ENCODE data around the gene CROCC2.

Gene CROCC2

DNA sequence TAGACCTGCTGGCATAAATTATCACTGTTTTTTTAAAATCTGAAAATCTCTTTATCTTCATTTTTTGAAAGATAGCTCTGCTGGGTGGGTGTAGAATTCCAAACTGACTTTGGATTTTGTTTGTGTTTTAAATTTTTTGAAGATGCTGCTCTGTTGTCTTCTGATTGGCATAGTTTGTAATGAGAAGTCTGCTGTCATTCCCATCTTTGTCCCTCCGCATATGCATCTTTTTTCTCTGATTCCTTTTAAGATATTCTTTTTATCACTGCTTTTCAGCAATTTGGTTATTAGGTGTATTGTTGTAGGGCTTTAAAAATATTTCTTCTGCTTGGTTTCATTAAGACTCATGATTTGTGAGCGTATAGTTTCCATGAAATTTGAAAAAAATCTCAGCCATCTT lies 99.4 kb downstream of the CROCC2 start:
- H3K4me1 ChIP-seq (ENCODE audit: control insufficient read depth, insufficient read depth, low read length, poor library complexity, severe bottlenecking) = peaks cover 16% of the 10 kb centered on the region
- H3K36me3 ChIP-seq (ENCODE audit: control insufficient read depth, insufficient read depth, low read length) = no peaks in the 10 kb centered on the region
- no peak for DNase-seq
- H3K27ac ChIP-seq (ENCODE audit: insufficient read depth, low read length, poor library complexity, severe bottlenecking) = no peak overlapping the region
- peaks cover 5% of the 10 kb centered on the region for H3K9me3 ChIP-seq (ENCODE audit: control insufficient read depth, low read length)
- H3K27me3 ChIP-seq (replicated peaks; ENCODE audit: control insufficient read depth, insufficient read depth, low read length, poor library complexity, severe bottlenecking) = no peaks in the 10 kb centered on the region
- H3K4me3 ChIP-seq (ENCODE audit: insufficient read depth, low read depth, low read length, poor library complexity, severe bottlenecking) = no peak overlapping the region

DNA sequence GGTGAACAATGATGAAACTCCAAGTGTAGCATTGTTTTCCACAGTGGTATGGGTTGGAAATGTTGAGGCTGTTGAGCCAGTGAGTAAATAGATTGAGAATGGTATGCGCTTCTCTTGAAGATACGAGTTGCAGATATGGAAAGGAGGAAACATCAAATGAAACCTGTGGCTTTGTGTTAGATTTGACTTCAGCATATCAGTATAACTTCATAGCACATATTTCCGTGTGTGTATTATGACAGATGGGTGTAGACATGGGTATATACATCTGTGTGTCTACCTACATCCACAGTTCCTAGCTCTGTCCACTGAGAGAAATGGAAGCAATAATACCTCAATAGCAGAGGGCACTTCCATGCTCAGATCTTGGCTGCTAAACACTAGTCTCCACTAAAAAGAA lies 100.3 kb downstream of the CROCC2 start:
- H3K27me3 ChIP-seq (replicated peaks; ENCODE audit: control insufficient read depth, insufficient read depth, low read length, poor library complexity, severe bottlenecking) = no peaks in the 10 kb centered on the region
- peaks cover 16% of the 10 kb centered on the region for H3K4me1 ChIP-seq (ENCODE audit: control insufficient read depth, insufficient read depth, low read length, poor library complexity, severe bottlenecking)
- H3K9me3 ChIP-seq (ENCODE audit: control insufficient read depth, low read length) = peaks cover 5% of the 10 kb centered on the region
- no peak for DNase-seq
- H3K36me3 ChIP-seq (ENCODE audit: control insufficient read depth, insufficient read depth, low read length) = no peaks in the 10 kb centered on the region
- no peak overlapping the region for H3K27ac ChIP-seq (ENCODE audit: insufficient read depth, low read length, poor library complexity, severe bottlenecking)
- H3K4me3 ChIP-seq (ENCODE audit: insufficient read depth, low read depth, low read length, poor library complexity, severe bottlenecking) = no peak overlapping the region

DNA sequence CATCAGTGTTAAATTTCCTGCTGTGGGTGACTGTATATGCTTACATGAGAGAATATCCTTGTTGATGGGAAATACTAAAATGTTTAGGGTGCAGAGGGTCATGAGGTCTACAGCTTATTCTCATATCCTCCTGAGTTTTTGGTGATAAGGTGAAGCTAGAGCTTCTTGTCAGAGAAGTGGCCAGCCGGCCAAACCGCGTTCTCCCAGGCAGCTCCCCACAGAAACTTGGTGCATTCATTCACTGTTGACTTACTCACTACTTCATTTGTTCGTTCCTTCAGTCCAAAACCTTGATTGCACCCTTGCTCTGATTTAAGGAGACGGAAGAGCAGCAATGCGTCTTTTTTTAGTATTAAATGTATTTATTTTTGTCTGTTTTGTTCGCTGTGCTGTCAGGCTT lies 101.0 kb downstream of the CROCC2 start:
- no peak for DNase-seq
- peaks cover 16% of the 10 kb centered on the region for H3K4me1 ChIP-seq (ENCODE audit: control insufficient read depth, insufficient read depth, low read length, poor library complexity, severe bottlenecking)
- H3K9me3 ChIP-seq (ENCODE audit: control insufficient read depth, low read length) = peaks cover 5% of the 10 kb centered on the region
- H3K27me3 ChIP-seq (replicated peaks; ENCODE audit: control insufficient read depth, insufficient read depth, low read length, poor library complexity, severe bottlenecking) = no peaks in the 10 kb centered on the region
- H3K36me3 ChIP-seq (ENCODE audit: control insufficient read depth, insufficient read depth, low read length) = no peaks in the 10 kb centered on the region
- H3K4me3 ChIP-seq (ENCODE audit: insufficient read depth, low read depth, low read length, poor library complexity, severe bottlenecking) = no peak overlapping the region
- no peak overlapping the region for H3K27ac ChIP-seq (ENCODE audit: insufficient read depth, low read length, poor library complexity, severe bottlenecking)

DNA sequence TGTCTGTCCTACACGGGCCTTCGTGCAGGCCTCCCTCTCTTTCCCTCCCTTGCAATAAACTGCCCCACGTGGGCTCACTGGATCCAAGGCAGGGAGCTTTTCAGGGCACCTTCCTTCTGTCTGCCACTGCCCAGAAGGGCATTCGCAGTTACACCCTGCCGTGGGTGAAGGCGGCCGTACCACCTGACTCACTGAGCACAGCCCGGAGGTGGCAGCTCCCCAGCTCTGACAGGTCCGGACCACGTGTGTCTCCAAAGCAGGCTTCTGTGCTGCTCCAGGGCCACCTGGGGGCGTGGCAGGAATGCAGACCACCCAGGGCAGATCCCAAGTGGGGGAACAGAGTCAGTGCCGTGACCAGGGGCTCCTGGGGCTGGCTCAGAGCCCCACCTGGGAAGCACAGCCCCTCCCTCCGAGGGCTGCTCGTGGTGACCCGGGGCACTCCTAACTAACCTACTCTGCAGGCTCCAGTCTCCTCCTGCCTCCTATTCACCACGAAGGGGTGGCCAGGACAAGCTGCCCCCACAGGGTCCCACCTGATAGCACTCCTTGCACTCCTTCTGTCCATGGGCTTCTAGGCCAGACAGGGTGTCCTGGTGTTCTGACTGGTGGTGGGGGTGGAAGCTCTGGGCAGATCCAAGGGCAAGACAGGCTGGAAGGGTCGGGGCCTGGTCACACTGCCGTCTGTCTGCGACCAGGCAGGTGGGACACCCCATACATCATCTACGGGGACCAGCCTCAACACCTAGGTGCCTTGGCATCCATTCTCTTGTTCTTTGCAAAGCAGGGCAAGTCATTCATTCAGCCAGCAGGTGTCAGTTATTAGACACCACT lies 102.0 kb downstream of the CROCC2 start:
- H3K36me3 ChIP-seq (ENCODE audit: control insufficient read depth, insufficient read depth, low read length) = no peaks in the 10 kb centered on the region
- H3K4me1 ChIP-seq (ENCODE audit: control insufficient read depth, insufficient read depth, low read length, poor library complexity, severe bottlenecking) = peaks cover 16% of the 10 kb centered on the region
- DNase-seq = no peak
- peaks cover 4% of the 10 kb centered on the region for H3K9me3 ChIP-seq (ENCODE audit: control insufficient read depth, low read length)
- H3K27ac ChIP-seq (ENCODE audit: insufficient read depth, low read length, poor library complexity, severe bottlenecking) = no peak overlapping the region
- H3K4me3 ChIP-seq (ENCODE audit: insufficient read depth, low read depth, low read length, poor library complexity, severe bottlenecking) = no peak overlapping the region
- H3K27me3 ChIP-seq (replicated peaks; ENCODE audit: control insufficient read depth, insufficient read depth, low read length, poor library complexity, severe bottlenecking) = no peaks in the 10 kb centered on the region

DNA sequence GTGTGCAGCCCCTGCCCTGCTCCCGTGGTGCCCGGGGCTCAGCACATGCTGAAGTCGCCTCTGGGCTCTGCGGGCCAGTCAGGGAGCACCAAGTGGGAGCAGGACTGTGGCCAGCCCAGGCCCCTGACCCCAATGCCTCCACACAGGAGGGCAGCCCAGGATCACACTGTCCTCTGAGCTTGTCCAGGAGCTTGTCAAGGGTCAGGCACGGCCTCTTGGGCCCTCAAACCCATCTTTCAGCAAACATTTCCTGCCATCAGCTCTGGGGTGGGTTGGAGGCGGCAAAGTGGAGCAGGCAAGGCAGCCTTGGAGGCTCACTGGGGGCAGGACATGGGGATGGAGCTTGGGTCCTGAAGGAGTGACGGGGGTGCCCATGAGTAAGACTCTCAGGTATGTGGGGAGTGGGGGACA lies 102.6 kb downstream of the CROCC2 start:
- Histone ChIP-seq H3K4me1 (ENCODE audit: control insufficient read depth, insufficient read depth, low read length, poor library complexity, severe bottlenecking) (peaks cover 16% of the 10 kb centered on the region), H3K27ac (ENCODE audit: insufficient read depth, low read length, poor library complexity, severe bottlenecking) (no peak overlapping the region), H3K36me3 (ENCODE audit: control insufficient read depth, insufficient read depth, low read length) (no peaks in the 10 kb centered on the region), H3K4me3 (ENCODE audit: insufficient read depth, low read depth, low read length, poor library complexity, severe bottlenecking) (no peak overlapping the region), H3K27me3 (replicated peaks; ENCODE audit: control insufficient read depth, insufficient read depth, low read length, poor library complexity, severe bottlenecking) (no peaks in the 10 kb centered on the region), H3K9me3 (ENCODE audit: control insufficient read depth, low read length) (no peaks in the 10 kb centered on the region)
- DNase-seq = no peak

DNA sequence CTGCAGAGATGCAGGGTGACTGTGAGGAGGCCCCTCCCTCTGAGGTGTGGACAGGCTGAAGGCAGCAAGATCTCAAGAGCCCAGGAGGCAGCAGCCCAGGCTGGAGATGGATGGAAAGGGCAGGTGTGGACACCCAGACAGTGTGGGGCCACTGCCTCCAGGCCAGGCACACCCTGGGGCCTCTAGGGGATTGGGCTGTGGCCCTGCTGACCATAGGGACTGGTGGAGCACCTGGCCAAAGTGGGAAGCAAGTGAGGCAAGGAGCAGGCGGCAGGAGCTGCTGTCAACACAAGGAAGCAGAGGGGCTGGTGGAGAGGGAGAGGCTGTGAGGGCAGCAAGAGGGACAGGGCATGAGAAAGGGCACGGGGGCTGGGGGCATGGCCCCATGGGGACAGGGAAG lies 103.1 kb downstream of the CROCC2 start:
- no peak for DNase-seq
- H3K4me3 ChIP-seq (ENCODE audit: insufficient read depth, low read depth, low read length, poor library complexity, severe bottlenecking) = no peak overlapping the region
- no peak overlapping the region for H3K27ac ChIP-seq (ENCODE audit: insufficient read depth, low read length, poor library complexity, severe bottlenecking)
- no peaks in the 10 kb centered on the region for H3K27me3 ChIP-seq (replicated peaks; ENCODE audit: control insufficient read depth, insufficient read depth, low read length, poor library complexity, severe bottlenecking)
- no peaks in the 10 kb centered on the region for H3K36me3 ChIP-seq (ENCODE audit: control insufficient read depth, insufficient read depth, low read length)
- H3K4me1 ChIP-seq (ENCODE audit: control insufficient read depth, insufficient read depth, low read length, poor library complexity, severe bottlenecking) = peaks cover 16% of the 10 kb centered on the region
- no peaks in the 10 kb centered on the region for H3K9me3 ChIP-seq (ENCODE audit: control insufficient read depth, low read length)

DNA sequence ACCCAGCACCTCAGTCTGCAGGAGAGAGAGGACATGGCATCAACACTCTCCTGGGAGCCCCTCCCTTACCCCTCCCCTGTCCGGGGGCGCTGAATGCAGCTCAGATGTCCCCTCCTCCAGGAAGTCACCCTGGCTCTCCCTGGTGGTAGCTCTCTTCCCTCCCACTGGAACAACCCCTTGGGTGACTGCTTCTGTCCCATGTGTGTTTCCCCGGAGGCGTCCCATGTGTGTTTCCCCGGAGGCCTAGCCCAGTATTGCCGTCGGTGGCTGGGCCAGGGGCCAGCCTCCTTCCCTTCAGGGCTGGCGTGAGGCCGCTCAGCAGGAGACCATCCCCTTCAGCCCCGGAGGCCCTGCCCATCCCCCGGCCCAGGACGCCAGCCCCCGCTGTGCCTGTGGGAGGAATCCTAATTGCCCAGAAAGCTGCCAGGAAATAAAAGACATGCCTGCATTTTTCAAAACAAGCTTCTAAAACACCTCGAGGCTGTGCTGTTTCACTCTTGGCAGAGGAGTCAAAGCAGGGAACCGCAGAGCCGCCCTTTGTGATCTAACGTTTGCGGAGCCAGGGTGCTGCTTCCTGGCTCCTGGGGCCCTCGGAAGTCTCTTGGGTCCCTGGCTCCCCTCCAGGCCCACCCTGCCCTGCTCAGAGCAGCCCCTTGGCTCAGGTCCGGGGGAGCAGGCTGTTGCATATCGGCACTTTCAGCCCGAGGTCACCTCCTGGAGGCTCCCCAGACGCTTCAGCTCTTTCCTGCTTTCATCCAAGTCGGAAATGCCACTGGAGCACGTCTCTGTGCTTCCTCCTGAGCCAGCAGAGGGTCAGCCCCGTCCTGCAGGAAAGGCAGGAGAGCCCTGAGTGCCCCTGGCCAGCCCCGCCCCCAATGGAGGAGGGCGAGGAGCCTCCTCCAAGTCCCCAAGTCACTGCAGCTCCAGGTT lies 103.7 kb downstream of the CROCC2 start:
- Histone ChIP-seq H3K9me3 (ENCODE audit: control insufficient read depth, low read length) (no peaks in the 10 kb centered on the region), H3K36me3 (ENCODE audit: control insufficient read depth, insufficient read depth, low read length) (no peaks in the 10 kb centered on the region), H3K27ac (ENCODE audit: insufficient read depth, low read length, poor library complexity, severe bottlenecking) (no peak overlapping the region), H3K4me1 (ENCODE audit: control insufficient read depth, insufficient read depth, low read length, poor library complexity, severe bottlenecking) (peaks cover 16% of the 10 kb centered on the region), H3K4me3 (ENCODE audit: insufficient read depth, low read depth, low read length, poor library complexity, severe bottlenecking) (peak overlapping the region; percentile 32), H3K27me3 (replicated peaks; ENCODE audit: control insufficient read depth, insufficient read depth, low read length, poor library complexity, severe bottlenecking) (no peaks in the 10 kb centered on the region)
- DNase-seq = no peak

DNA sequence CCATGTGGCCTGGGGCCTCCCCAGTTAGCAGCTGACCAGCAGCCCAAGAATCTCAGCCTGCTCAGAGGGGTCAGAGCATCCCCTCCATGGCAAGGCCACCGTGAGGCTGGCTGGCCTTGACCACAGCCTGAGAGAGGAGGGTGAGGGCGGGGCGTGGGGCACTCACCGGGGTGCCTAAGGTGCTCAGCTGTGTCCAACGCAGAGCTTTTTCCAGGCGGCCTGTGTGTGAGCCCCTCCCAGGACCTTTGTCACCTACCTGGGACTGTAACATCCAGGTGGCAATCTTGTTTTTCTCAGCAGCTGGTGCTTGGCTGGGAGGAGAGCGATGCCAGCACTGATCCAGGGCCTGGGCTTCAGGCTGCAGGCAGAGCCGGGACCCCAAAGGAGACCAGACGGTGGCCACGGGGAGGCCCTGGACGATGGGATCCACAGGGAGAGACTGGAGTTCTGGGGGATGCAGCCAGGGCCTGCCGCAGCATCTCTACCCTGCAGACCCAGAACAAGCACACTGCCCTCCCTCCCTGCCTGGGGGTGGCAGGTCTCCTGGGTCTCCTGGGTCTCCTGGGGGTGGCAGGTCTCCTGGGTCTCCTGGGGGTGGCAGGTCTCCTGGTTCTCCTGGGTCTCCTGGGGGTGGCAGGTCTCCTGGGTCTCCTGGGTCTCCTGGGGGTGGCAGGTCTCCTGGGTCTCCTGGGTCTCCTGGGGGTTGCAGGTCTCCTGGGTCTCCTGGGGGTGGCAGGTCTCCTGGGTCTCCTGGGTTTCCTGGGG lies 104.6 kb downstream of the CROCC2 start:
- no peak overlapping the region for H3K27ac ChIP-seq (ENCODE audit: insufficient read depth, low read length, poor library complexity, severe bottlenecking)
- no peaks in the 10 kb centered on the region for H3K27me3 ChIP-seq (replicated peaks; ENCODE audit: control insufficient read depth, insufficient read depth, low read length, poor library complexity, severe bottlenecking)
- no peak overlapping the region for H3K4me3 ChIP-seq (ENCODE audit: insufficient read depth, low read depth, low read length, poor library complexity, severe bottlenecking)
- no peaks in the 10 kb centered on the region for H3K36me3 ChIP-seq (ENCODE audit: control insufficient read depth, insufficient read depth, low read length)
- H3K9me3 ChIP-seq (ENCODE audit: control insufficient read depth, low read length) = no peaks in the 10 kb centered on the region
- peaks cover 16% of the 10 kb centered on the region for H3K4me1 ChIP-seq (ENCODE audit: control insufficient read depth, insufficient read depth, low read length, poor library complexity, severe bottlenecking)
- DNase-seq = no peak

DNA sequence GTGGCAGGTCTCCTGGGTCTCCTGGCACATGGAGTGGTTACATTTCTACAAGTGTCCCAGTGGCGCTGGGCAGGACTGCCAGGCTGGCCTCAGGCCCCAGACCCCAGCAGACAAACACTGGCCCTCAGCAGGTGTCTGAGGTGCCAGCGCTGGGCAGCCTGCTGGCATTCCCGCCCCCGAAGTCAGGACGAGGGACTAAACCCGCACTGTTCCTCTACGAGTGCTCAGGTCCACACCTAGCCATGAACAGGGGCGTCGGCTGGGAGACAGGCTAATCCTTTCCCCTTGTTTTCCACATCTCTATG lies 105.1 kb downstream of the CROCC2 start:
- Histone ChIP-seq H3K27ac (ENCODE audit: insufficient read depth, low read length, poor library complexity, severe bottlenecking) (no peak overlapping the region), H3K4me1 (ENCODE audit: control insufficient read depth, insufficient read depth, low read length, poor library complexity, severe bottlenecking) (peaks cover 16% of the 10 kb centered on the region), H3K4me3 (ENCODE audit: insufficient read depth, low read depth, low read length, poor library complexity, severe bottlenecking) (no peak overlapping the region), H3K9me3 (ENCODE audit: control insufficient read depth, low read length) (no peaks in the 10 kb centered on the region), H3K36me3 (ENCODE audit: control insufficient read depth, insufficient read depth, low read length) (no peaks in the 10 kb centered on the region), H3K27me3 (replicated peaks; ENCODE audit: control insufficient read depth, insufficient read depth, low read length, poor library complexity, severe bottlenecking) (no peaks in the 10 kb centered on the region)
- DNase-seq = no peak

Data from effector memory CD4-positive, alpha-beta T cell (primary cell).